Testis (tissue), 5 donors: ENCODE data around the gene SUPT20HL2. TPM values are rescaled to one million over a fixed set of nuclear protein-coding genes. Genes with fewer than 3 reads are reported as not detected.
A peak's percentile ranks its signal among the peaks of the same experiment; 100 is the strongest.
"Not testable (repeated sequence)": the region's sequence is repeated elsewhere in the genome, so short reads cannot be mapped to it uniquely, and the experiment has no call there.

Source experiments
- DNase-seq: peaks from one replicate; pipeline ENCODE4 v3.0.0-alpha.2; 2019
- H3K27ac ChIP-seq, 2 donors: fragments of 200-600 bp; sonication (generic); one replicate each; pipeline ENCODE4 v1.5.1; 2019
- H3K27me3 ChIP-seq: fragments of 200-600 bp; sonication (generic); one replicate; pipeline ENCODE4 v1.5.1; 2019
- H3K36me3 ChIP-seq: fragments of 200-600 bp; sonication (generic); one replicate; pipeline ENCODE4 v1.5.1; 2017; ENCODE audit warnings: low read depth; ENCODE audit errors: missing control alignments
- H3K4me1 ChIP-seq: fragments of 200-600 bp; sonication (generic); one replicate; pipeline ENCODE4 v1.5.1; 2019
- H3K4me3 ChIP-seq, 2 donors: fragments of 200-600 bp; sonication (generic); one replicate each; pipeline ENCODE4 v1.5.1; 2017 to 2019
- H3K9me3 ChIP-seq: fragments of 200-600 bp; sonication (generic); one replicate; pipeline ENCODE4 v1.5.1; 2017
- POLR2A ChIP-seq: fragments of 450-650 bp; IDR thresholded peaks from one replicate; pipeline ENCODE4 v1.6.1; 2017; ENCODE audit warnings: antibody characterized with exemption, mild to moderate bottlenecking, moderate library complexity
- WGBS, 2 donors: methylation state at CpG; one replicate each; pipeline ENCODE4 v1.1.5; 2018; 5-methylcytosine and 5-hydroxymethylcytosine counted together
- intact Hi-C: fragments of 100-400 bp; cut with DNase I; formaldehyde crosslinking; loops from one replicate; pipeline ENCODE4 v1.15.1; 2023; ENCODE audit warnings: low total_unique reads
- long read RNA-seq, 2 donors: transcript quantifications; one replicate each; lab custom pipeline, GENCODE V29; 2026
- polyA plus RNA-seq: library from polyadenylated mRNA; stranded (reverse); fragments of 350-450 nt; fragmentation: Illumina TruSeq; extraction: RNeasy Lipid Tissue Mini Kit (QIAGEN cat#74804); gene quantifications from one replicate; pipeline ENCODE4 v1.2.3, GENCODE V29; 2014; ENCODE audit warnings: low read depth, low replicate concordance; ENCODE audit not compliant: insufficient read depth
- total RNA-seq, 2 donors: library from RNA; depleted of rRNA; stranded (reverse); fragments of >200 nt; gene quantifications; one replicate each; pipeline ENCODE4 v1.2.3, GENCODE V29; 2016
- TF ChIP-seq, protein P1 (sequence below), 3 experiments: fragments of 450-650 bp in 2 of 3; fragments of 200-600 bp in 1 of 3; sonication (generic) in 1 of 3; IDR thresholded peaks; one replicate each; pipeline ENCODE4 v1.5.1; 2016 to 2019; ENCODE audit warnings: antibody characterized with exemption in 3 of 3, mild to moderate bottlenecking in 2 of 3, moderate library complexity in 1 of 3

The SUPT20HL2 gene
- 10 to 100 TPM; 17.0 to 17.1 TPM for total RNA-seq
- 2.0 TPM for polyA plus RNA-seq
- long read RNA-seq, donor 1 = 0 reads
- long read RNA-seq, donor 2 = 0 reads

DNA sequence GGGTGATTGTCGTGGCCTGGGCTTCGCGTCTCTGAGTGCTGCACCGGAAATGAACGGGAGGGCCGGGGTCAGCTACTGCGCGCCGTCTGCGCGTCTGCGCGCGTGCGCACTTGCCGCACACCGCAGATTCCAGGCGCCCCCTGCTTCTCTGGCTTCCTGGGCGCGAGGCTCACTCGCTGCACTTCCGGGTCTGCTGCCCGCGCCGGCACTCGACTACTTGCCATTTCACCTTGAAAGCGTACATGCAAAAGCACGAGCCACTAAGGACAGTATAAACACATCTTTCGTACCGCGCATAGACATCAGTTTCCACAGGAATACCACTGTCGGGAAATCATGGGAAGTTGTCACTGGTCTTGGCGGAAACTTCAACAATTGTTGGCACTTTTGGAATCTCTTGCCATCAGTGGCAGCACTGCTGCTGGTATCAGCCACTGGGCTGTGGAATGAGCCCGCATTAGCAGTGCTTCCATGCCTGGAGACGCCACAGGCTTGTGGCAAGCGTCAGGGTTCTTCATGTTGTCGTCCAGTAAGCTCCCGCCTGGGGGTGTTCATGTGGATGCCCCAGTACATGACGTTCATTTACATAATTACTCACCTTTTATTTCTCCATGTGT, at the start of gene SUPT20HL2:
TSS of gene SUPT20HL2 (minus strand) at position 51 of the 617 bp plus-strand sequence. CDS start 754 bp downstream, outside the sequence.
- Histone ChIP-seq H3K9me3 (no peaks in the 10 kb centered on the region), H3K36me3 (no peaks in the 10 kb centered on the region), H3K27me3 (no peaks in the 10 kb centered on the region), H3K27ac (no peak within 1 kb of the TSS), H3K4me1 (no peaks in the 10 kb centered on the region), H3K4me3 (peak within 1 kb of the TSS in 1 of 2 donors; percentile 7)
- intact Hi-C loops = no loop called here
- 71 to 80% methylated on average over 8 to 28 of the region's 39 CpGs for WGBS, 2 donors
- no peak for TF ChIP-seq POLR2A
- TF ChIP-seq, protein P1, sequence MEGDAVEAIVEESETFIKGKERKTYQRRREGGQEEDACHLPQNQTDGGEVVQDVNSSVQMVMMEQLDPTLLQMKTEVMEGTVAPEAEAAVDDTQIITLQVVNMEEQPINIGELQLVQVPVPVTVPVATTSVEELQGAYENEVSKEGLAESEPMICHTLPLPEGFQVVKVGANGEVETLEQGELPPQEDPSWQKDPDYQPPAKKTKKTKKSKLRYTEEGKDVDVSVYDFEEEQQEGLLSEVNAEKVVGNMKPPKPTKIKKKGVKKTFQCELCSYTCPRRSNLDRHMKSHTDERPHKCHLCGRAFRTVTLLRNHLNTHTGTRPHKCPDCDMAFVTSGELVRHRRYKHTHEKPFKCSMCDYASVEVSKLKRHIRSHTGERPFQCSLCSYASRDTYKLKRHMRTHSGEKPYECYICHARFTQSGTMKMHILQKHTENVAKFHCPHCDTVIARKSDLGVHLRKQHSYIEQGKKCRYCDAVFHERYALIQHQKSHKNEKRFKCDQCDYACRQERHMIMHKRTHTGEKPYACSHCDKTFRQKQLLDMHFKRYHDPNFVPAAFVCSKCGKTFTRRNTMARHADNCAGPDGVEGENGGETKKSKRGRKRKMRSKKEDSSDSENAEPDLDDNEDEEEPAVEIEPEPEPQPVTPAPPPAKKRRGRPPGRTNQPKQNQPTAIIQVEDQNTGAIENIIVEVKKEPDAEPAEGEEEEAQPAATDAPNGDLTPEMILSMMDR (IDR thresholded peaks at IDR 0.05) = no peak
- DNase-seq = peak; percentile 22

DNA sequence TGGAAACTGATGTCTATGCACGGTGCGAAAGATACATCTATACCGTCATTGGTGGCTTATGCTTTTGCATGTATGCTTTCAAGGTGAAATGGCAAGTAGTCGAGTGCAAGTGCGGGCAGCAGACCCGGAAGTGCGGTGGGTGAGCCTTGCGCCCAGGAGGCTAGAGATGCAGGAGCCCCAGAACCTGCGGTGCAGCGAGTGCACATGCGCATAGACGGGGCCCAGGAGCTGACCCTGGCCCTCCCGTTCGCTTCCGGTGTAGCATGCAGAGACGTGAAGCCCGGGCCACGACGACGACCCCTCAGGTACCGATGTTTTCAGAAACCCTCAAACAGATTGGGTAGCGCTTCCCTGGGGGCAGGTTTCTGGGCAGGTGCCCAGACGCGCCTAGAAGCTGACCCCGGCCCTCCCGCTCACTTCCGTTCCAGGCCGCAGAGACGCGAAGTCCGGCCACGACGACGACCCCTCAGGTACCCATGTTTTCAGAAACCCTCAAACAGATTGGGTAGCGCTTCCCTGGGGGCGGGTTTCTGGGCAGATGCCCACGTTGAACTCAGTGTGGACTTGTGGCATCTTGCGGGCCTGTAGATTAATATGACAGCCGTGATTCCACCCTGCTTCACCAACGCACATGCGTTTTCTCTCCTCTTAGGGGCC, 48.3 kb upstream of the SUPT20HL2 start:
- DNase-seq, H3K27ac ChIP-seq, H3K4me1 ChIP-seq, H3K36me3 ChIP-seq, H3K9me3 ChIP-seq, H3K27me3 ChIP-seq, H3K4me3 ChIP-seq, intact Hi-C loops: not testable (repeated sequence)
- WGBS, 2 donors = 60 to 66% methylated on average over 1 to 29 of the region's 41 CpGs

DNA sequence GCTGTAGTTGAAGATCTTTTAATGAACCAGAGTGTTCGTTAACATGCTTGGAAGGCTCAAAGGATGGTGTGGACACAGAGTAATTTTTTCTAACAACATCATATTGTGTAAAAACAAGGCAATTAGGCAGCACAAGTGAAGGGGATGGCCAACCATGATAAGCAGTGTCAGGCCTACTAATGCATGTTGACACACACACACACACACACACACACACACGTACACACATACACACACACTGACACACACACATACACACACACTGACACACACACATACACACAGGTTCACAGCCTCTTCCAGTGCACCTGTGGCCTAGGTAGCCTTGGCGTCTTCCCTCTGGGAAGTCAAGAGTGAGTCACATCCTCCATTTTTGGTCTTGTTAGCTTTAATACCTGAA, 46.4 kb upstream of the SUPT20HL2 start, which contains the start of gene SUPT20HL1:
TSS of gene SUPT20HL1 (plus strand) at position 368 of the 400 bp plus-strand sequence. CDS start 2,122 bp downstream, outside the sequence.
- no peaks in the 10 kb centered on the region for H3K36me3 ChIP-seq
- WGBS, 2 donors = 60 to 74% methylated on average over 1 to 3 of the region's 3 CpGs
- no peaks in the 10 kb centered on the region for H3K4me1 ChIP-seq
- H3K27me3 ChIP-seq = no peaks in the 10 kb centered on the region
- H3K27ac ChIP-seq = no peak within 1 kb of the TSS
- no peaks in the 10 kb centered on the region for H3K9me3 ChIP-seq
- no peak for DNase-seq
- intact Hi-C loops = no loop called here
- H3K4me3 ChIP-seq = no peak within 1 kb of the TSS
- TF ChIP-seq POLR2A = no peak
- TF ChIP-seq, protein P1 (IDR thresholded peaks at IDR 0.05) = no peak

DNA sequence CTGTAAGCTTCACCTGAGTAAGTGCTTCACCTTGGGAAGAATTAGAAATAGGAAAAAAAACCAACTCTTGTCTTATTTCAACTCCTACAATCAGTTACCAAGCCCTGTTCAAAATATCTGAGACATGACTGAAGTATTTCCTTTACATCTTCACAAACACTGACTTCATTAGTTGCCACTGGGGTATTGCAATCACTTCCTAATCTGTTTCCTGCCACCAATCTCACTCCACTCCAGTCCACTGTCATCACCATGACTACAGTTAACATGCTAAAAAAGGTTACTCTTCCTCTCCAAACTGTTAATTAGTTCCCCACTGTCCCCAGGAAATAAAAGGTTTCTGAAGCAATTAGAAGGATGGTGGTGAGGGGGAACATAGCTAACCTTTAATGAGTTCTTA, 43.2 kb upstream of the SUPT20HL2 start:
- H3K9me3 ChIP-seq = no peaks in the 10 kb centered on the region
- H3K4me3 ChIP-seq = no peak overlapping the region
- intact Hi-C loops = no loop called here
- H3K4me1 ChIP-seq = no peaks in the 10 kb centered on the region
- H3K27me3 ChIP-seq = no peaks in the 10 kb centered on the region
- DNase-seq = no peak
- H3K27ac ChIP-seq = no peak overlapping the region
- no peaks in the 10 kb centered on the region for H3K36me3 ChIP-seq
- TF ChIP-seq, protein P1 (IDR thresholded peaks at IDR 0.05) = no peak
- no peak for TF ChIP-seq POLR2A

DNA sequence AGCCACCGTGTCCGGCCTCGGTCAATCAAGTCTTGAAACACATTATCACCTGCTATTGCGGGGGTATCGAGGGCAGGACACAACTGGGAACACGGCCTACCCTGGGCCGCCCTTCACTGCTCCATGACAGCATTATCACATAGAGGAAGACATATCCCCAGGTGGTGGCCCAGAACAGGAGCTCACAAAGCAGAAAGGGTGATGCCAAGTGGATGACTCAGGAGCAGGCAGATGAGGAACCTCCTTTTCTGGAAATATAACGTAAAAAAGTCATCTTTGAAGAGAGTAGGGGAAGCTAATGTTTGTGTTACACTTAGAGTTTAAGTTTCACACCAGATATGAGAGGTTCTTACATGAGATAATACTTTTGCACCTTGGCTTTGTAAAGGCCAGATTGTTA, 41.2 kb upstream of the SUPT20HL2 start:
- no peak overlapping the region for H3K27ac ChIP-seq
- no peaks in the 10 kb centered on the region for H3K27me3 ChIP-seq
- no peaks in the 10 kb centered on the region for H3K4me1 ChIP-seq
- H3K9me3 ChIP-seq = no peaks in the 10 kb centered on the region
- WGBS, 2 donors = 92 to 94% methylated on average over 8 of the region's 8 CpGs
- DNase-seq = no peak
- TF ChIP-seq, protein P1 (IDR thresholded peaks at IDR 0.05) = no peak
- TF ChIP-seq POLR2A = no peak
- no peak overlapping the region for H3K4me3 ChIP-seq
- no peaks in the 10 kb centered on the region for H3K36me3 ChIP-seq
- intact Hi-C loops = no loop called here
